B cell (primary cell): ENCODE results near the gene VAC14. TPM values are rescaled to one million over a fixed set of nuclear protein-coding genes. Genes with fewer than 3 reads are reported as not detected.

Experiments
- ATAC-seq: fragments of 200-7000 bp; cut with Tn5 transposase; one replicate; pipeline ENCODE4 v1.10.0; 2021; ENCODE audit warnings: low read depth, mild to moderate bottlenecking, moderate number of reproducible peaks, moderate library complexity
- CTCF ChIA-PET: fragments of 350-600 bp; sonication (Branson Sonifier 250); formaldehyde crosslinking; loops from one replicate; lab custom pipeline; 2021; ENCODE audit warnings: antibody characterized with exemption, inconsistent platforms; lab: Charles Lee
- POLR2A ChIA-PET: fragments of 350-600 bp; sonication (Branson Sonifier 250); formaldehyde crosslinking; loops from one replicate; lab custom pipeline; 2021; ENCODE audit warnings: antibody characterized with exemption; lab: Charles Lee
- DNase-seq: peaks from one replicate; pipeline ENCODE4 v3.0.0; 2013
- H2AFZ ChIP-seq: 2 replicates; pipeline ENCODE4 v1.6.1; 2012; ENCODE audit warnings: mild to moderate bottlenecking, low read depth, low read length; ENCODE audit not compliant: insufficient read depth, poor library complexity, severe bottlenecking
- H3K27ac ChIP-seq, 2 donors: 1 replicate in 1 of 2; 2 replicates in 1 of 2; pipeline ENCODE4 v1.5.1; 2012 to 2013; ENCODE audit warnings: low read length in 2 of 2, mild to moderate bottlenecking in 2 of 2, moderate library complexity in 1 of 2
- H3K27me3 ChIP-seq, 4 experiments: fragments of 200-600 bp in 1 of 4; sonication (generic) in 1 of 4; replicated peaks in 1 of 4; 1 replicate in 2 of 4; 2 replicates in 2 of 4; pipeline versions ENCODE4 v1.6.1 to v1.7.0; 2013 to 2016; ENCODE audit warnings: low read length in 3 of 4, mild to moderate bottlenecking in 2 of 4, mixed read lengths in 1 of 4, moderate library complexity in 1 of 4; ENCODE audit not compliant: insufficient read depth in 4 of 4, control insufficient read depth in 3 of 4; ENCODE audit errors: control extremely low read depth in 1 of 4
- H3K36me3 ChIP-seq, 2 experiments: replicated peaks in 1 of 2; 1 replicate in 1 of 2; 2 replicates in 1 of 2; pipeline versions ENCODE4 v1.6.1 to v1.7.1; 2013; ENCODE audit warnings: low read length in 1 of 2; ENCODE audit not compliant: insufficient read depth in 2 of 2, control insufficient read depth in 1 of 2; ENCODE audit errors: control extremely low read depth in 1 of 2, extremely low read depth in 1 of 2
- H3K4me1 ChIP-seq, 2 donors: fragments of 200-600 bp in 1 of 2; sonication (generic) in 1 of 2; 1 replicate in 1 of 2; 2 replicates in 1 of 2; pipeline versions ENCODE4 v1.5.1 to v1.6.1; 2013 to 2017; ENCODE audit warnings: low read length in 2 of 2; ENCODE audit not compliant: control insufficient read depth in 2 of 2, insufficient read depth in 2 of 2
- H3K4me2 ChIP-seq: replicated peaks from 2 replicates; pipeline ENCODE3; 2012; ENCODE audit warnings: mild to moderate bottlenecking, low read depth, low read length; ENCODE audit not compliant: poor library complexity, severe bottlenecking
- H3K4me3 ChIP-seq, 5 experiments: fragments of 200-600 bp in 1 of 5; sonication (generic) in 1 of 5; 1 replicate in 3 of 5; 2 replicates in 2 of 5; pipeline versions ENCODE4 v1.5.1 to v1.7.0; 2011 to 2016; ENCODE audit warnings: low read length in 4 of 5, mild to moderate bottlenecking in 4 of 5, low read depth in 2 of 5, control low read depth in 1 of 5, moderate library complexity in 1 of 5; ENCODE audit not compliant: insufficient read depth in 1 of 5; ENCODE audit errors: control extremely low read depth in 1 of 5, extremely low read depth in 1 of 5
- H3K79me2 ChIP-seq: fragments of 200-600 bp; sonication (generic); one replicate; pipeline ENCODE4 v1.6.0; 2016; ENCODE audit warnings: low read length; ENCODE audit not compliant: control insufficient read depth, insufficient read depth
- H3K9ac ChIP-seq: fragments of 200-600 bp; sonication (generic); 2 replicates; pipeline ENCODE4 v1.6.1; 2017; ENCODE audit warnings: mild to moderate bottlenecking, low read length, moderate library complexity
- H3K9me3 ChIP-seq, 3 donors: one replicate each; pipeline versions ENCODE4 v1.6.1 to v1.7.1; 2013; ENCODE audit warnings: low read length in 2 of 3; ENCODE audit not compliant: control insufficient read depth in 2 of 3, insufficient read depth in 1 of 3; ENCODE audit errors: control extremely low read depth in 1 of 3
- H4K20me1 ChIP-seq: 2 replicates; pipeline ENCODE4 v1.6.0; 2012; ENCODE audit warnings: mild to moderate bottlenecking, low read length; ENCODE audit not compliant: insufficient read depth, control insufficient read depth, poor library complexity, severe bottlenecking
- H3K27ac Mint-ChIP-seq: one replicate; pipeline ENCODE4 v1.8.0; 2021; ENCODE audit warnings: mixed read lengths
- H3K27me3 Mint-ChIP-seq: one replicate; pipeline ENCODE4 v1.8.0; 2021; ENCODE audit warnings: mixed read lengths
- H3K4me1 Mint-ChIP-seq: one replicate; pipeline ENCODE4 v1.8.0; 2021; ENCODE audit warnings: mixed read lengths
- H3K4me3 Mint-ChIP-seq: one replicate; pipeline ENCODE4 v1.8.0; 2021; ENCODE audit warnings: mixed read lengths
- H3K9me3 Mint-ChIP-seq: one replicate; pipeline ENCODE4 v1.8.0; 2022; ENCODE audit warnings: mixed read lengths; ENCODE audit not compliant: insufficient read depth
- CTCF ChIP-seq: fragments of 200-600 bp; IDR thresholded peaks from one replicate; pipeline ENCODE4 v1.8.0; 2022; ENCODE audit warnings: antibody characterized with exemption, mild to moderate bottlenecking
- EZH2 ChIP-seq: IDR thresholded peaks from 2 replicates; pipeline ENCODE4 v1.6.1; 2012; ENCODE audit warnings: borderline replicate concordance, low read depth, mild to moderate bottlenecking, moderate library complexity, low read length; ENCODE audit not compliant: insufficient read depth, poor library complexity, severe bottlenecking
- WGBS: methylation state at CpG from one replicate; pipeline ENCODE4 v1.1.5; 2013; ENCODE audit warnings: missing lambda C conversion rate; ENCODE audit not compliant: insufficient coverage; 5-methylcytosine and 5-hydroxymethylcytosine counted together
- intact Hi-C: fragments of 100-400 bp; cut with micrococcal nuclease; formaldehyde crosslinking; loops from one replicate; pipeline ENCODE4 v1.10.0; 2022
- polyA plus RNA-seq: library from polyadenylated mRNA; depleted of rRNA; stranded (reverse); fragments of >200 nt; gene quantifications from 2 replicates; pipeline ENCODE4 v1.2.3, GENCODE V29; 2012
- total RNA-seq, 2 donors: library from RNA; stranded (reverse); fragments of 120-200 nt in 1 of 2; gene quantifications; 1 replicate in 1 of 2; 2 replicates in 1 of 2; pipeline versions ENCODE4 v1.2.3 to v1.2.4, GENCODE V29; 2013 to 2022

Gene VAC14
- total and polyA plus RNA-seq, 2 donors (not counting 1 experiment from before 2014, with no cell fraction given) = 42.6 to 64.7 TPM

- TF ChIP-seq EZH2 = no peak
- H3K27me3 ChIP-seq = peaks cover 0 to 25% (median 3%) of the 10 kb centered on the region in 4 experiments
- H3K4me1 Mint-ChIP-seq = peaks cover 6% of the 10 kb centered on the region
- H3K27ac ChIP-seq = no peak overlapping the region
- intact Hi-C loops = no loop called here
- ATAC-seq (no peak), DNase-seq (no peak)
- WGBS = 87% methylated on average over 8 of the region's 13 CpGs
- H3K36me3 ChIP-seq = no peaks in the 10 kb centered on the region
- H3K27ac Mint-ChIP-seq = no peak overlapping the region
- H3K4me3 Mint-ChIP-seq = no peak overlapping the region
- H4K20me1 ChIP-seq = no peaks in the 10 kb centered on the region
- no peaks in the 10 kb centered on the region for H3K9me3 Mint-ChIP-seq
- H3K9ac ChIP-seq = no peak overlapping the region
- ChIA-PET POLR2A (no interaction called here), CTCF (no interaction called here)
- no peak overlapping the region for H3K4me3 ChIP-seq
- H3K4me1 ChIP-seq = peaks cover 0 to 4% of the 10 kb centered on the region in 2 donors
- no peak overlapping the region for H3K4me2 ChIP-seq
- no peaks in the 10 kb centered on the region for H3K9me3 ChIP-seq
- no peak overlapping the region for H2AFZ ChIP-seq
- no peaks in the 10 kb centered on the region for H3K79me2 ChIP-seq
- H3K27me3 Mint-ChIP-seq = peaks cover 9% of the 10 kb centered on the region
Measured at GRCh38 chr16:70681382-70682238, 119.3 kb downstream of the VAC14 start.

GRCh38 chr16:70680495-70681381 is 120.2 kb downstream of the VAC14 start:
- H3K79me2 ChIP-seq = no peaks in the 10 kb centered on the region
- ChIA-PET POLR2A (no interaction called here), CTCF (no interaction called here)
- H4K20me1 ChIP-seq = no peaks in the 10 kb centered on the region
- WGBS = 90% methylated on average over 18 of the region's 18 CpGs
- no peak overlapping the region for H2AFZ ChIP-seq
- no peak overlapping the region for H3K4me2 ChIP-seq
- Mint-ChIP-seq H3K4me1 (peaks cover 2% of the 10 kb centered on the region), H3K9me3 (no peaks in the 10 kb centered on the region), H3K27me3 (peaks cover 4% of the 10 kb centered on the region), H3K27ac (no peak overlapping the region), H3K4me3 (no peak overlapping the region)
- peaks cover 0 to 4% of the 10 kb centered on the region in 2 donors for H3K4me1 ChIP-seq
- no peak for ATAC-seq
- no peak for DNase-seq
- intact Hi-C loops = no loop called here
- H3K36me3 ChIP-seq = no peaks in the 10 kb centered on the region
- TF ChIP-seq EZH2 = no peak
- no peak for TF ChIP-seq CTCF
- H3K9ac ChIP-seq = no peak overlapping the region
- H3K9me3 ChIP-seq = no peaks in the 10 kb centered on the region
- H3K27me3 ChIP-seq = peaks cover 0 to 25% (median 3%) of the 10 kb centered on the region in 4 experiments
- H3K27ac ChIP-seq = no peak overlapping the region
- H3K4me3 ChIP-seq = no peak overlapping the region
